Left ventricle myocardium superior (tissue), 1 donor: ENCODE measurements around the gene GSE1. TPM values are rescaled to one million over a fixed set of nuclear protein-coding genes. Genes with fewer than 3 reads are reported as not detected.
"Not testable (repeated sequence)": the region's sequence is repeated elsewhere in the genome, so short reads cannot be mapped to it uniquely, and the experiment has no call there.

ENCODE experiments used
- ATAC-seq: fragments of 200-7000 bp; cut with Tn5 transposase; one replicate; pipeline ENCODE4 v1.9.1; 2020; ENCODE audit warnings: mild to moderate bottlenecking, moderate library complexity
- DNase-seq: peaks from one replicate; pipeline ENCODE4 v3.0.0-alpha.2; 2020
- intact Hi-C: fragments of 100-400 bp; cut with micrococcal nuclease; formaldehyde crosslinking; loops from one replicate; pipeline ENCODE4 v1.11.0; 2022
- total RNA-seq: library from RNA; stranded (reverse); fragmentation: NEBNext Ultra II Directional; extraction: Animal tissue kit (Norgen Biotek cat#: 25700); gene quantifications from one replicate; pipeline ENCODE4 v1.2.1, GENCODE V29; 2021
- donor health status: DM: no; HTN: yes; CAD: no; lungs with severe emphysema.

GSE1 gene
- total RNA-seq, 1 donor from 2014 or later = 40.4 TPM

GRCh38 chr16:85587762-85588556, 25.2 kb upstream of the GSE1 start:
- intact Hi-C loops = no loop called here
- ATAC-seq = no peak

DNA sequence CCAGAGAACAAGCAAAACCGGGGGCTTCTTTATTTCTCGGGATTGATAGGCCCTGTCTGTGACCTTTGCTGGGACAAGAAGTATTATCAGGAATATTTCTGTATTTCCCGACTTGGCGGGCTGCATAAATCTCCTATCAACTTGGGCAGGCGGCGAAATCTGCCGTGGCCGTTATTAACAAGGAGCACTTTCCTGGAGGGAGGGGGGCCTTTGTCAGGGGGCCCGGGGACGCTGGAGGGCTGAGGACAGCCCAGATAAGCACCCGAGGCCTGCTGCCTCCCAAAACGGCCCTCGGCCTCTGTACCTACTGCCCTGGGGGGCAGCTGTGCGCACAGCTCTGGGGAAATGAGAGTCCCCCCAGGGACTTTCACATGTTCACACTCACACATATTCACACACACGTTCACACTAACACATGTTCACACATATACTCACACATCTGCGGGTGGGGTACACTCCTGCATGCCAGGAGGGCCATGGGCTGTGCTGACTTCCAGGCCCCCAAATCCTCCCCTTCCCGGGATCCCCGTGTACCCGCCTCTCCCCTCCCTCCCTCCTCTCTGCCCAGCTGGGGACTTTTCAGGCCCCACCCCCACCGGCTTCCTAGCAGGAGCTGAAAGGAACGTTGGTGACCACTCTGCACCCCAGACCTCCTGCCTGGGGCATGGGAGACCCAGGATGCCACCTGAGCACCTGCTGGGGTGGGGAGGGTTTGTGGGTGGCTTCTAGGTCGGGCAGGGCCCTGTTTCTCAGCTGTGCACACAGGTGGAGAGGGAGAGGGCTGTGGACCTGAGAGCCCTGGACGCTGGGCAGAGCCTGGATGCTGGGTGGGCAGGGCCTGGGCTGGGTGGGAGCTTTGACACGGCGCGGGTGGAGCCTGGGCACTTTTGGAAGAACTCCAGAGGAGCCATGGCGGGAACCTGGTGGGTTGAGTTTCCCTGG, 24.3 kb upstream of the GSE1 start:
- ATAC-seq (no peak), DNase-seq (no peak)
- intact Hi-C loops = no loop called here

More at GRCh38 chr16:85587762-85588556, 25.2 kb upstream of the GSE1 start:
- no peak for DNase-seq

DNA sequence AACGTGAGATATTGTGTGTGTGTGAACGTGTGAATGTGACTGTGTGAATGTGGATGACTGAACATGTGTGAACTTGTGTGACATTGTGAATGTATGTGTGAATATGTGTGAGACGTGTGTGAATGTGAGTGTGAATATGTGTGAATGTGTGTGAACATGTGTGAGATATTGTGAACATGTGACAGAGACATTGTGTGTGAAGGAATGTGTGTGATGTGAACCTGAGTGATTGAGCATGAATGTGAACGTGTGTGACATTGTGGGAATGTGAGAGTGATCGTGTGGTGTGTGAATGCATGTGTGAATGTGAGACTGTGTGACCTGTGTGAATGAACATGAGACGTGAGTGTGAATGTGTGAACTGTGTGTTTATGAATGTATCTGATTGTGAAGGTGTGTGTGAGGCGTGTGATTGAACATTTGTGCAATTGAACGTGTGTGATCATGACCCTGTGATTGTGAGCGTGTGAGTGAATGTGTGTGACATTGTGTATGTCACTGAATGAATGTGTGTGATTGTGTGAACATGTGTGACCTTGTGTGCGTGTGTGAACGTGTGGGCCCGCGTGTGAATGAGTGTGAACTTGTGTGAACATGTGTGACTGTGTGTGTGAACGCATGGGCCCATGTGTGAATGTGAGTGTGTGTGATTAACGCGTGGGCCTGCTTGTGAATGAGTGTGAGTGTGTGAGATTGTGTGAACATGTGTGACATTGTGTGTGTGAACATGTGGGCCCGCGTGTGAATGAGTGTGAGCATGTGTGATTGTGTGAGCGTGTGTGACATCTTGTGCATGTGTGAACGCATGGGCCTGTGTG, 23.2 kb upstream of the GSE1 start:
- no peak for DNase-seq
- no peak for ATAC-seq
- intact Hi-C loops = no loop called here

GRCh38 chr16:85590506-85590832, 22.7 kb upstream of the GSE1 start:
- intact Hi-C loops = no loop called here
- ATAC-seq (no peak), DNase-seq (no peak)

- ATAC-seq = no peak
- intact Hi-C loops = no loop called here
- DNase-seq = no peak
Observed at GRCh38 chr16:85591381-85591780, 21.7 kb upstream of the GSE1 start.

DNA sequence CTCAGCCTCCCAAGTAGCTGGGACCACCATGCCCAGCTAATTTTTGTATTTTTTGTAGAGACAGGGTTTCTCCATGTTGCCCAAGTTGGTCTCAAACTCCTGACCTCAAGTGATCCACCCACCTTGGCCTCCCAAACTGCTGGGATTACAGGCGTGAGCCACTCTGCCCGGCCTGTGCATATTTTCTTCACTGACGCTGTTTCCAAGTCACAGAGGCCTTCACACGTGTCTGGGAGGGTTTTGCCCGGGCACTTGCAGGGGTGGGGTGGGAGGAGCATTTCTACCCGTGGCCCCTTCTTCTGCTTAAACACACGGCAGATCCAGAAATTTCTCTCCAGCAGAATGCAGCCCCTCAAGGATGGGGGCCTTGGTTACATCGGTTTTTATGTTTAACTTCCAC, 20.8 kb upstream of the GSE1 start:
- ATAC-seq, DNase-seq, intact Hi-C loops: not testable (repeated sequence)

DNA sequence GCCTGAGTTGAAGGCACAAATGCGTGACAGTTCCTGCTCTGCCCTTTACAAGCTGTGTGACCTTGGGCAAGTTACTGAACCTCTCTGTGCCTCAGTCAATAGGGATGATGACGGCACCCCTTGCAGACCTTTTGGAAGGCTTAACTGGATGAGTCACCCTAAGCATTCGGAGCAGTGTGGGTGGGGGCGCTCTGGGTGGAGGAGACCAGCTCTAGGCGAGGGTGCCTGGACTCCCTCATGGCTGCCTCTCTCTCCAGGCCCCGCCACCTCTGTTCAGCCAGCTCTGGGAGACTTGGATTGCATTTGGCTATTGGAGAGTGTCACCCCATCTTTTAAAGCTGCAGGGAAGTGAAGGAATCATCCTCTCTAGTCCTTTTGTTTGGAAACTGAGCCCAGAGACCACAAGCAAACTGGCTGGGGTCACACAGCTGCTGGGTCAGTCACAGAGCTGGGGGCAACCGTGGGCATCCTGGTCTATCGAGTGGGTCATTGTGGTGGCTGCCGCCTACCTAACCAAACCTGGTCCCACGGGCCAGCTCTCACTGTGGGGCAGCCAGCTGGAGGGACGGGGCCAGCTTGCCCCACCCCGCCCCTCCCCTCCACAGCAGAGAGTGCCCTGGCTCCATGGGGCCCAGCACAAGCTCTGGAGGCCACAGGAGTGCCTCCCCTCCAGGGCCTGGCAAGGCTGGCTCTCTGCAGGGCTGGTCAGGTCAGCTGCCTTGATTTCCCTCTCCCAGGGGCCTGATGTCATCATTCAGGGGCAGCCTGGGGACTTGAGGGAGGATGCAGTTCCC, 20.2 kb upstream of the GSE1 start:
- no peak for DNase-seq
- ATAC-seq = no peak
- intact Hi-C loops = no loop called here

GRCh38 chr16:85593494-85594221, 19.5 kb upstream of the GSE1 start:
- ATAC-seq (no peak), DNase-seq (no peak)
- intact Hi-C loops = no loop called here

DNA sequence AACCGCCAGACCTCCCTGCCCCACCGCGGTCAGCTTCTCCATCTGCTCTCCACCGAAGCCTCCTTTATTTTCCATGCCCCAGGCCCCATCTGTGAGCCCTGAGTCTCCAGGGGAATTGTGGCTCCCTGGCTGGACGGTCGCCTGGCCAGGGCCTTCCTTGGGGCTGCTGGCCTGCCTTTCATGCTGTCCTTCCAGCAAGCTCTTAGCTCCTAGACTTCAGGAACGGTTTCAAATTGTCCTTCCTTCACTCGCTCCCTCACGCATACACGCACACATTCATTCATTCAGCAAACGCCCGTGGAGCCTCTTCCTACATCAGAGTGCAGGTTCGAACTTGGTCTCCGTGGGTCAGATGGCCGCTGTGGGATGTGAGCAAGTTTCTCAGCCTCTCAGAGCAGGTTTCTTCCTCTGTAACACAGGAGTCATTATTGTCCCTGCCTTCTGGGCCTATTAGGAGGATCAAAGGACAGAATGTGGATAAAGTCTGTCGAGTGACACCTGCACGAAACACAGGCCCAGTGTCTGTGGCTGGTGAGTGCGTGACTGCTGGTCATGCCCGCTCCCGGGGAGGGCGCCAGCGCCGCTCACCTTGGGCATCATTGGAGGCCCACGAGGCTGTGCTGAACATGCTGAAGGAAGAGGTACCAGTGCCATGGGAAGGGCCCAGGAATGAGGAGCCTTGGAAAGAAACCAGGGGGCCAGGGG, 18.7 kb upstream of the GSE1 start:
- ATAC-seq = no peak
- no peak for DNase-seq
- intact Hi-C loops = no loop called here

GRCh38 chr16:85594978-85595661, 18.0 kb upstream of the GSE1 start:
- ATAC-seq = no peak
- DNase-seq = no peak
- intact Hi-C loops = no loop called here

DNA sequence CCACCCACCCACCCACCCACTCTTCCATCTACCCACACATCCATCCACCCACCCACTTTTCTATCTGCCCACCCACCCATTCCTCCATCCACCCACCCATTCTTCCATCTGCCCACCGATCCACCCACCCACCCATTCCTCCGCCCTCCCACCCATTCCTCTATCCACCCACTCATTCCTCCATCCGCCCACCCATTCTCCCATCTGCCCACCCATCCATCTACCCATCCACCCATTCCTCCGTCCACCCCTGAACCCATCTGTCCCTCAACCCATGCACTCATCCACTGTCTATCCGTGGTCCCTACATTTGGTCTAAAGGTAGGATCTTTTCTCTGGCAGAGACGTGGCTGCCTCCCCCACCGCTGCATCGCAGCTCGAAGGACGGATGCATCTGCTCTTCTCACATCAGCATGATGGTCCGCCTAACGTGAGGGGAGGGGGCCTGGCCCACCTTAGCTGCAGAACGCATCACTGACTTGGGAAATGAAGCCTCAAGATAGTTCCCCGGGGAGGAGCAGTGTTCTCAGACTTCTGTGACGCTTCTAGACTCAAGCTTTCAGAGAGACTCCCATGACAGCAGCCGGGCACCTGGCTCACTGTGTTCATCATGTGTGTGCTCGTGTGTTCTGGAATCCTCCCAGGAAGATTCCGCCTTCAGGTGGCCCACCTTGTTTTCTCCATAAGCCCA, 17.2 kb upstream of the GSE1 start:
- DNase-seq = no peak
- intact Hi-C loops = no loop called here
- ATAC-seq = no peak

GRCh38 chr16:85598141-85598540, 15.0 kb upstream of the GSE1 start:
- DNase-seq = no peak
- intact Hi-C loops = no loop called here
- no peak for ATAC-seq

DNA sequence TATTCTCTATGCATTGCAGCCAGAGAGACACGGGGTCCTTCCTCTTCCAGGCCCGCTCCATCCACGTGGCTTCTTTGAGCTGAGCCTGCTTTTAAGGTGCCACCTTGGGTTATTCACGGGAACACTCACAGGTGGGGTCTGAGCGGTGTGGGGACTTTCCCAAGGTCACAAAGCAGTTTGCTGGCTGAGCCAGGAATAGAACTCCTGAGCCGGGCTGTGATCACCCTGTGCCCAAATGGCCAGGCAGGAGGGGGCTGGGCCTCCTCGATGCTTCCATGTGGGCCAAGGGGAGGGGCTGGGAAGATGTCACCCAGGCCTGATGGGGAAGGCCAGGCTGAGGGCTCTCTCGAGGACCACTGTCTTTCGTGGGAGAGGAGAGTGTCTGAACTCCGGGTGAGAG, 13.0 kb upstream of the GSE1 start:
- intact Hi-C loops = loop anchor here (10.0 kb wide), 2 partner anchors 45 to 175 kb away; no protein-coding TSS in a partner anchor
- ATAC-seq (peak; percentile 16), DNase-seq (no peak)

DNA sequence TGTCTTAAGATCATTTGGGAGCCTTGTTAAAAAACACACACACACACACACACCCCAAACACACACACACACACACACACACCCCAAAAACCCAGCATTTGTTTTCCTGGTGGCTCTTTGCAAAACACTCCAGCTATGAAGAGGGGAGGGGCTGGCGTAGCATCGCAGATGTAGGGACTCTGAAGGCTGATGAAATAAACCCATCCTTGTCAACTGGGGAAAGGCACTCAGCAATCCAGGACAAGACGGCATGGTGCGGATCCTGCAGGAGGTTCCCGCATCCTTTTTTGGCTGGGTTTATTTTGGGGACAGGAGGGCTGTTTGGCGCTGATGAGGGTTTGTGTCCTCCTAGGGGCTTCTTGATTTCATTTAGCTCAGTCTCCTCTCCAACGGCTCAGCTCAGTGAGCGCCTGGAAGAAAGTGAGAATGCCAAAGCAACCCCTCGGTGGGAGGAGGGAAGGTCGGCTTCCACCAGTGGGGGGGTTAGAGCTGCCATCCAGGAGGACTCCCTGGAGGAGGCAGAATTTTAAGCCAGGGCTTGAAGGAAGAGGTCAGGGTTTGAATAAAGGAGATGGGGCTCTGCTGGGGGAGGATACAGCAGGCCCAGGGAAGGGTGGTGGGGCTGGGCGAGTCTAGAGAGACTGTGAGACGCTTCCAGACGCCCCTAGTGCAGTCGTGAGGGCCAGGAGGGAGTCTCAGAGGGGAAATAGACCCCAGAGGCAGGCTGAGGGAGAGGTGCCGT, 12.4 kb upstream of the GSE1 start:
- ATAC-seq = no peak
- intact Hi-C loops = loop anchor here (10.0 kb wide), 2 partner anchors 46 to 176 kb away; no protein-coding TSS in a partner anchor
- DNase-seq = no peak

DNA sequence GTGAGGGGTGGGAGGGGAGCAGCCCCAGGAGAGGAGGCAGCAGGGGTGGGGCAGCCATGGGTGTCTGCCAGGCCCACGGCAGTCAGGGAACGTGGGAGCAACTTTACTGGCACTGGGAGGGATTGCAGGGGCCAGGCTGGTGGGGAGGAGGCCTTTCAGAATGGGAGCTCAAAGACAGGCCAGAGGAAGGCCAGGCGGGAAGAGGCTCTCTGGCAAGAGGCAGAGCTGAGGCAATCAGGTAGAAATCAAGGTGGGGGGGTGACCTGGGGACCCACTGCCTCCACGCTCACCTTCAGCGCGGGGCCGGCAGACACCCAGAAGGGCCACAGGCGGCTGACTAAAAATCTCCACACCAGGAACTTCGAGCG, 11.9 kb upstream of the GSE1 start:
- DNase-seq (no peak), ATAC-seq (no peak)
- intact Hi-C loops = loop anchor here (10.0 kb wide), 2 partner anchors 46 to 176 kb away; no protein-coding TSS in a partner anchor
